H1 (cell line): Measurements from ENCODE around the gene CDCA4. TPM values are rescaled to one million over a fixed set of nuclear protein-coding genes. Genes with fewer than 3 reads are reported as not detected.

Experiments
- CTBP2 ChIP-seq: IDR thresholded peaks from 2 replicates; pipeline ENCODE4 v1.7.0; 2011; ENCODE audit warnings: borderline replicate concordance, mild to moderate bottlenecking, moderate library complexity, mixed read lengths, low read length; ENCODE audit not compliant: insufficient read depth, insufficient read length
- GABPA ChIP-seq: IDR thresholded peaks from 2 replicates; pipeline ENCODE4 v1.6.1; 2011; ENCODE audit warnings: mild to moderate bottlenecking, low read length, moderate library complexity, borderline replicate concordance; ENCODE audit not compliant: insufficient read depth
- JUND ChIP-seq: IDR thresholded peaks from 2 replicates; pipeline ENCODE4 v1.6.1; 2011; ENCODE audit warnings: mild to moderate bottlenecking, improper control_type of control experiment, low read length
- MAFK ChIP-seq: IDR thresholded peaks from 2 replicates; pipeline ENCODE4 v1.6.1; 2012; ENCODE audit warnings: low read depth, mild to moderate bottlenecking, improper control_type of control experiment, low read length
- RBBP5 ChIP-seq: IDR thresholded peaks from 2 replicates; pipeline ENCODE4 v1.7.1; 2012; ENCODE audit warnings: low read depth, mild to moderate bottlenecking, inconsistent platforms, low read length, moderate library complexity, borderline replicate concordance
- SAP30 ChIP-seq: fragments of 300-600 bp; sonication (generic); IDR thresholded peaks from 2 replicates; pipeline ENCODE4 v1.7.1; 2012; ENCODE audit warnings: low read length, moderate library complexity, mild to moderate bottlenecking, inconsistent platforms; ENCODE audit not compliant: insufficient read depth, insufficient replicate concordance
- SIN3A ChIP-seq, 2 experiments: IDR thresholded peaks in 1 of 2; conservative IDR thresholded peaks in 1 of 2; 2 replicates each; pipeline ENCODE4 v1.6.1; 2011 to 2012; ENCODE audit warnings: low read length in 2 of 2, improper control_type of control experiment in 1 of 2, low read depth in 1 of 2, mild to moderate bottlenecking in 1 of 2
- SP1 ChIP-seq: IDR thresholded peaks from 2 replicates; pipeline ENCODE4 v1.6.1; 2011; ENCODE audit warnings: low read depth, low read length
- SP4 ChIP-seq: IDR thresholded peaks from 2 replicates; pipeline ENCODE4 v1.6.1; 2012; ENCODE audit warnings: low read length, inconsistent platforms
- polyA plus RNA-seq, 7 experiments: library from polyadenylated mRNA; depleted of rRNA in 3 of 7; stranded (reverse) in 5 of 7; unstranded in 2 of 7; fragments of >200 nt in 5 of 7; fragments of 200-250 nt in 2 of 7; gene quantifications; 1 replicate in 5 of 7; 2 replicates in 1 of 7; 4 replicates in 1 of 7; pipeline versions ENCODE4 v1.2.1 to v1.2.3, GENCODE V29; 2011 to 2013; ENCODE audit warnings: missing spikeins in 2 of 7, mixed read lengths in 2 of 7
- total RNA-seq: library from RNA; stranded (reverse); fragmentation: NEBNext Ultra II Directional; extraction: Animal tissue kit (Norgen Biotek cat#: 25700); gene quantifications from 2 replicates; pipeline ENCODE4 v1.2.1, GENCODE V29; 2021

The CDCA4 gene
- total and polyA plus RNA-seq, 2 of the 8 experiments (the other 6 are each of a cell fraction or from before 2014, with no cell fraction given), result 49.9 to 62.4 TPM

DNA sequence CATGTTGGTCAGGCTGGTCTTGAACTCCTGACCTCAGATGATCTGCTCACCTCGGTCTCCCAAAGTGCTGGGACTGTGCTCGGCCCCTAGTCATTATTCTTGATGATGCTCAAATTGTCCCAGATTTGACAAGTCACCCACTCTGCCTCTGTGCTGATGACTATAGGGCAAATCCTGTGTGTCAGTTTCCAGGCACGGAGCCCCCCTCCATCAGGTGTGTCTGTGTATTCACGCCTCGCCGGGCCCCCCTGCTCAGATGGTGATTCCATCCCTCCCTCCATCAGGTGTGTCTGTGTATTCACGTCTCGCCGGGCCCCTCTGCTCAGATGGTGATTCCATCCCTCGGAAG is 48.6 kb upstream of the CDCA4 start (continued):
- no peak for TF ChIP-seq SIN3A (conservative IDR thresholded peaks at IDR 0.05 in 1 of 2, IDR thresholded peaks at IDR 0.05 in 1 of 2; ENCODE audit: low read depth in 1 of 2, low read length in 2 of 2)
- TF ChIP-seq SP1, result no peak
- TF ChIP-seq GABPA, result no peak
- no peak for TF ChIP-seq CTBP2
- no peak for TF ChIP-seq RBBP5
- no peak for TF ChIP-seq SAP30
- no peak for TF ChIP-seq MAFK
- TF ChIP-seq JUND, result no peak
- TF ChIP-seq SP4, result no peak
